Transverse colon (tissue), 4 donors: ENCODE results near the gene RAPGEF6. TPM values are rescaled to one million over a fixed set of nuclear protein-coding genes. Genes with fewer than 3 reads are reported as not detected.

Source experiments
- DNase-seq: peaks from one replicate; pipeline ENCODE4 v3.0.0-alpha.2; 2019
- H3K27ac ChIP-seq, 4 donors: fragments of 200-600 bp; sonication (generic); 2 replicates each; pipeline ENCODE4 v1.5.1; 2016 to 2018; ENCODE audit warnings: inconsistent platforms in 4 of 4
- H3K27me3 ChIP-seq: fragments of 200-600 bp; sonication (generic); 2 replicates; pipeline ENCODE4 v1.5.1; 2017; ENCODE audit warnings: inconsistent platforms
- H3K36me3 ChIP-seq, 4 donors: fragments of 200-600 bp; sonication (generic); 2 replicates each; pipeline ENCODE4 v1.5.1; 2017 to 2019; ENCODE audit warnings: inconsistent platforms in 4 of 4
- H3K4me1 ChIP-seq, 4 donors: fragments of 200-600 bp; sonication (generic); 2 replicates each; pipeline ENCODE4 v1.5.1; 2017 to 2020; ENCODE audit warnings: inconsistent platforms in 4 of 4
- H3K4me3 ChIP-seq, 4 donors: fragments of 200-600 bp; sonication (generic); 1 replicate in 1 of 4; 2 replicates in 3 of 4; pipeline versions ENCODE4 v1.5.1 to v1.6.1; 2017 to 2019; ENCODE audit warnings: inconsistent platforms in 4 of 4
- H3K9me3 ChIP-seq, 2 donors: fragments of 200-600 bp; sonication (generic); 2 replicates each; pipeline ENCODE4 v1.5.1; 2017 to 2019; ENCODE audit warnings: inconsistent platforms in 2 of 2
- EP300 ChIP-seq: sonication (generic); formaldehyde crosslinking; IDR thresholded peaks from one replicate; pipeline ENCODE4 v1.6.1; 2017; ENCODE audit warnings: antibody characterized with exemption, low read depth
- POLR2A ChIP-seq: fragments of 450-650 bp; IDR thresholded peaks from one replicate; pipeline ENCODE4 v1.6.1; 2016; ENCODE audit warnings: antibody characterized with exemption, mild to moderate bottlenecking, moderate library complexity
- POLR2AphosphoS5 ChIP-seq, 3 donors: sonication (generic); formaldehyde crosslinking; IDR thresholded peaks; one replicate each; pipeline ENCODE4 v1.6.1; 2016; ENCODE audit warnings: antibody characterized with exemption in 3 of 3
- WGBS, 2 donors: methylation state at CpG; one replicate each; pipeline ENCODE4 v1.1.5; 2018; ENCODE audit warnings: low coverage in 1 of 2; 5-methylcytosine and 5-hydroxymethylcytosine counted together
- in situ Hi-C, 4 donors: fragments of 200-750 bp; cut with MboI; loops; one replicate each; pipeline versions ENCODE4 v1.15.0 to v1.15.1; 2017; ENCODE audit warnings: low sequenced_read_pairs in 3 of 4, low pct_ligation_motif_present in 1 of 4, low pct_unique_long_range_greater_than_20kb in 1 of 4
- intact Hi-C: fragments of 100-400 bp; cut with DNase I; formaldehyde crosslinking; loops from one replicate; pipeline ENCODE4 v1.15.1; 2023; ENCODE audit warnings: low total_unique reads
- total RNA-seq, 4 donors: library from RNA; depleted of rRNA; stranded (reverse); fragments of >200 nt; gene quantifications; one replicate each; pipeline ENCODE4 v1.1.0, GENCODE V29; 2016
- TF ChIP-seq, protein P1 (sequence below), 5 experiments: fragments of 200-600 bp in 3 of 5; fragments of 450-650 bp in 2 of 5; sonication (generic) in 3 of 5; IDR thresholded peaks; 1 replicate in 2 of 5; 2 replicates in 3 of 5; pipeline ENCODE4 v1.5.1; 2016 to 2017; ENCODE audit warnings: antibody characterized with exemption in 5 of 5, inconsistent platforms in 3 of 5, mild to moderate bottlenecking in 2 of 5, moderate library complexity in 1 of 5

RAPGEF6 gene
- total RNA-seq, 4 donors from 2014 or later: 21.3 to 40.3 (median 35.9) TPM

- TF ChIP-seq POLR2AphosphoS5 (IDR thresholded peaks at IDR 0.05) (peak in 1 of 3 donors; percentile 33), EP300 (no peak), POLR2A (no peak)
- TF ChIP-seq, protein P1, sequence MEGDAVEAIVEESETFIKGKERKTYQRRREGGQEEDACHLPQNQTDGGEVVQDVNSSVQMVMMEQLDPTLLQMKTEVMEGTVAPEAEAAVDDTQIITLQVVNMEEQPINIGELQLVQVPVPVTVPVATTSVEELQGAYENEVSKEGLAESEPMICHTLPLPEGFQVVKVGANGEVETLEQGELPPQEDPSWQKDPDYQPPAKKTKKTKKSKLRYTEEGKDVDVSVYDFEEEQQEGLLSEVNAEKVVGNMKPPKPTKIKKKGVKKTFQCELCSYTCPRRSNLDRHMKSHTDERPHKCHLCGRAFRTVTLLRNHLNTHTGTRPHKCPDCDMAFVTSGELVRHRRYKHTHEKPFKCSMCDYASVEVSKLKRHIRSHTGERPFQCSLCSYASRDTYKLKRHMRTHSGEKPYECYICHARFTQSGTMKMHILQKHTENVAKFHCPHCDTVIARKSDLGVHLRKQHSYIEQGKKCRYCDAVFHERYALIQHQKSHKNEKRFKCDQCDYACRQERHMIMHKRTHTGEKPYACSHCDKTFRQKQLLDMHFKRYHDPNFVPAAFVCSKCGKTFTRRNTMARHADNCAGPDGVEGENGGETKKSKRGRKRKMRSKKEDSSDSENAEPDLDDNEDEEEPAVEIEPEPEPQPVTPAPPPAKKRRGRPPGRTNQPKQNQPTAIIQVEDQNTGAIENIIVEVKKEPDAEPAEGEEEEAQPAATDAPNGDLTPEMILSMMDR (IDR thresholded peaks at IDR 0.05): no peak
- H3K27ac ChIP-seq: peak overlapping the region; percentile 51 to 69 (median 61)
- H3K4me1 ChIP-seq: peaks cover 12 to 67% (median 34%) of the 10 kb centered on the region in 4 donors
- H3K27me3 ChIP-seq: no peaks in the 10 kb centered on the region
- 45 to 68% methylated on average over 7 of the region's 7 CpGs for WGBS, 2 donors
- no peaks in the 10 kb centered on the region for H3K36me3 ChIP-seq
- intact Hi-C loops: no loop called here
- H3K9me3 ChIP-seq: no peaks in the 10 kb centered on the region
- in situ Hi-C loops: loop anchor here in 2 of 4 donors (10.0 to 25.0 kb wide), 2 partner anchors 215 to 217 kb away; partner anchors contain the start of genes HINT1 (in 2 of the 2) and LYRM7 (in 1 of the 2)
- DNase-seq: no peak
- no peak overlapping the region for H3K4me3 ChIP-seq
Measured at GRCh38 chr5:131379723-131380122, 255.3 kb downstream of the RAPGEF6 start.

GRCh38 chr5:131378721-131379541 lies 256.1 kb downstream of the RAPGEF6 start:
- no peaks in the 10 kb centered on the region for H3K36me3 ChIP-seq
- H3K27me3 ChIP-seq: no peaks in the 10 kb centered on the region
- no peaks in the 10 kb centered on the region for H3K9me3 ChIP-seq
- intact Hi-C loops (no loop called here), in situ Hi-C loops (loop anchor here in 2 of 4 donors (10.0 to 25.0 kb wide), 2 partner anchors 214 to 217 kb away; partner anchors contain the start of genes HINT1 (in 2 of the 2) and LYRM7 (in 1 of the 2))
- H3K27ac ChIP-seq: peak overlapping the region; percentile 51 to 69 (median 61)
- no peak for TF ChIP-seq POLR2AphosphoS5 (IDR thresholded peaks at IDR 0.05)
- TF ChIP-seq, protein P1 (IDR thresholded peaks at IDR 0.05): no peak
- peaks cover 12 to 75% (median 34%) of the 10 kb centered on the region in 4 donors for H3K4me1 ChIP-seq
- no peak overlapping the region for H3K4me3 ChIP-seq
- no peak for DNase-seq

GRCh38 chr5:131377785-131378325 lies 257.2 kb downstream of the RAPGEF6 start:
- no peak overlapping the region for H3K4me3 ChIP-seq
- no peak for TF ChIP-seq POLR2A
- no peak for TF ChIP-seq POLR2AphosphoS5 (IDR thresholded peaks at IDR 0.05)
- TF ChIP-seq EP300: no peak
- TF ChIP-seq, protein P1 (IDR thresholded peaks at IDR 0.05): no peak
- DNase-seq: no peak
- no peaks in the 10 kb centered on the region for H3K27me3 ChIP-seq
- H3K4me1 ChIP-seq: peaks cover 12 to 76% (median 32%) of the 10 kb centered on the region in 4 donors
- intact Hi-C loops (no loop called here), in situ Hi-C loops (loop anchor here in 2 of 4 donors (10.0 to 25.0 kb wide), 2 partner anchors 213 to 216 kb away; partner anchors contain the start of genes HINT1 (in 2 of the 2) and LYRM7 (in 1 of the 2))
- no peaks in the 10 kb centered on the region for H3K36me3 ChIP-seq
- H3K9me3 ChIP-seq: no peaks in the 10 kb centered on the region
- H3K27ac ChIP-seq: peak overlapping the region; percentile 51 to 69 (median 61)
- WGBS, 2 donors: 46 to 51% methylated on average over 2 of the region's 2 CpGs

- intact Hi-C loops (no loop called here), in situ Hi-C loops (loop anchor here in 2 of 4 donors (10.0 to 25.0 kb wide), 2 partner anchors 213 to 215 kb away; partner anchors contain the start of genes HINT1 (in 2 of the 2) and LYRM7 (in 1 of the 2))
- peak overlapping the region in 1 of 4 donors; percentile 60 for H3K27ac ChIP-seq
- H3K36me3 ChIP-seq: no peaks in the 10 kb centered on the region
- TF ChIP-seq, protein P1 (IDR thresholded peaks at IDR 0.05): no peak
- TF ChIP-seq POLR2AphosphoS5 (IDR thresholded peaks at IDR 0.05): no peak
- no peak overlapping the region for H3K4me3 ChIP-seq
- no peak for DNase-seq
- H3K4me1 ChIP-seq: peaks cover 8 to 72% (median 28%) of the 10 kb centered on the region in 4 donors
- WGBS, 2 donors: 62 to 95% methylated on average over 4 to 6 of the region's 6 CpGs
- H3K27me3 ChIP-seq: no peaks in the 10 kb centered on the region
- no peaks in the 10 kb centered on the region for H3K9me3 ChIP-seq
Measured at GRCh38 chr5:131377346-131377745, 257.7 kb downstream of the RAPGEF6 start.
